Measurements from ENCODE around the gene STEAP1B. TPM values are rescaled to one million over a fixed set of nuclear protein-coding genes. Genes with fewer than 3 reads are reported as not detected.

STEAP1B gene
- total RNA-seq, 2 experiments from 2014 or later, result not detected

- no peak for DNase-seq
- TF ChIP-seq CTCF (IDR thresholded peaks at IDR 0.05), result no peak
- ATAC-seq, result no peak
- POLR2A ChIA-PET, result no interaction called here
- Mint-ChIP-seq H3K4me1 (ENCODE audit: low read depth) (no peaks in the 10 kb centered on the region), H3K36me3 (ENCODE audit: low read depth) (no peaks in the 10 kb centered on the region), H3K9me3 (no peaks in the 10 kb centered on the region), H3K4me3 (no peak overlapping the region), H3K27me3 (peaks cover 4% of the 10 kb centered on the region), H3K27ac (no peak overlapping the region)
- intact Hi-C loops (cut with micrococcal nuclease), result no loop called here
- CTCF ChIA-PET, result interaction anchor here (9.3 kb wide), 1 partner anchor 377 kb away, joined by 58 read pairs; no protein-coding TSS in a partner anchor
Observed at GRCh38 chr7:22487978-22488642, 11.9 kb downstream of the STEAP1B start.

- no peak for ATAC-seq
- no peak for DNase-seq
- intact Hi-C loops (cut with micrococcal nuclease), result no loop called here
- no peak for TF ChIP-seq CTCF (IDR thresholded peaks at IDR 0.05)
- H3K4me3 Mint-ChIP-seq, result no peak overlapping the region
- peaks cover 4% of the 10 kb centered on the region for H3K27me3 Mint-ChIP-seq
- CTCF ChIA-PET, result interaction anchor here (1.0 to 9.3 kb wide), 3 partner anchors 376 to 569 kb away, joined by 3 to 58 read pairs (median 7); no protein-coding TSS in a partner anchor
- no peaks in the 10 kb centered on the region for H3K36me3 Mint-ChIP-seq (ENCODE audit: low read depth)
- no peaks in the 10 kb centered on the region for H3K9me3 Mint-ChIP-seq
- no peaks in the 10 kb centered on the region for H3K4me1 Mint-ChIP-seq (ENCODE audit: low read depth)
- H3K27ac Mint-ChIP-seq, result no peak overlapping the region
- POLR2A ChIA-PET, result no interaction called here
Observed at GRCh38 chr7:22486597-22486996, 13.4 kb downstream of the STEAP1B start.

- Mint-ChIP-seq H3K4me1 (ENCODE audit: low read depth) (no peaks in the 10 kb centered on the region), H3K27ac (no peak overlapping the region), H3K36me3 (ENCODE audit: low read depth) (no peaks in the 10 kb centered on the region), H3K9me3 (no peaks in the 10 kb centered on the region), H3K27me3 (peaks cover 4% of the 10 kb centered on the region), H3K4me3 (no peak overlapping the region)
- no peak for DNase-seq
- ChIA-PET POLR2A (interaction anchor here (0.6 kb wide), 1 partner anchor 27 kb away, joined by 3 read pairs; no protein-coding TSS in a partner anchor), CTCF (interaction anchor here (0.6 to 9.3 kb wide), 6 partner anchors 30 to 382 kb away, joined by 3 to 58 read pairs (median 4); no protein-coding TSS in a partner anchor)
- TF ChIP-seq CTCF (IDR thresholded peaks at IDR 0.05), result no peak
- intact Hi-C loops (cut with micrococcal nuclease), result no loop called here
- no peak for ATAC-seq
Observed at GRCh38 chr7:22485189-22485588, 14.8 kb downstream of the STEAP1B start.

- H3K4me1 Mint-ChIP-seq (ENCODE audit: low read depth), result no peaks in the 10 kb centered on the region
- ChIA-PET CTCF (interaction anchor here (1.2 to 9.3 kb wide), 3 partner anchors 11 to 372 kb away, joined by 3 to 58 read pairs (median 3); no protein-coding TSS in a partner anchor), POLR2A (no interaction called here)
- H3K27me3 Mint-ChIP-seq, result no peaks in the 10 kb centered on the region
- H3K9me3 Mint-ChIP-seq, result no peaks in the 10 kb centered on the region
- no peak overlapping the region for H3K4me3 Mint-ChIP-seq
- no peak overlapping the region for H3K27ac Mint-ChIP-seq
- TF ChIP-seq CTCF (IDR thresholded peaks at IDR 0.05), result no peak
- H3K36me3 Mint-ChIP-seq (ENCODE audit: low read depth), result no peaks in the 10 kb centered on the region
- DNase-seq (no peak), ATAC-seq (no peak)
- intact Hi-C loops (cut with micrococcal nuclease), result no loop called here
Observed at GRCh38 chr7:22482503-22482902, 17.5 kb downstream of the STEAP1B start.

GRCh38 chr7:22481726-22482125 lies 18.3 kb downstream of the STEAP1B start:
- ChIA-PET POLR2A (no interaction called here), CTCF (interaction anchor here (1.2 to 9.3 kb wide), 3 partner anchors 11 to 371 kb away, joined by 3 to 58 read pairs (median 3); no protein-coding TSS in a partner anchor)
- intact Hi-C loops (cut with micrococcal nuclease), result no loop called here
- no peak for ATAC-seq
- Mint-ChIP-seq H3K9me3 (no peaks in the 10 kb centered on the region), H3K4me3 (no peak overlapping the region), H3K27ac (no peak overlapping the region), H3K27me3 (no peaks in the 10 kb centered on the region), H3K4me1 (ENCODE audit: low read depth) (no peaks in the 10 kb centered on the region), H3K36me3 (ENCODE audit: low read depth) (no peaks in the 10 kb centered on the region)
- TF ChIP-seq CTCF (IDR thresholded peaks at IDR 0.05), result no peak
- DNase-seq, result no peak

Data from activated CD8-positive, alpha-beta T cell treated with anti-CD3 and anti-CD28 coated beads for 36 hours (primary cell).